GM18502 (cell line): ENCODE measurements around the gene C1QTNF12.
"Not testable (repeated sequence)": the region's sequence is repeated elsewhere in the genome, so short reads cannot be mapped to it uniquely, and the experiment has no call there.

Source experiments
- ATAC-seq: cut with Tn5 transposase; IDR thresholded peaks from one replicate; pipeline ENCODE4 v1.9.1; 2021; ENCODE audit warnings: mild to moderate bottlenecking; ENCODE audit not compliant: unreplicated experiment, poor library complexity

C1QTNF12 gene

GRCh38 chr1:1260843-1261560 lies 14.5 kb upstream of the C1QTNF12 start:
- no peak for ATAC-seq

GRCh38 chr1:1259951-1260600 lies 13.6 kb upstream of the C1QTNF12 start:
- ATAC-seq, result no peak

- no peak for ATAC-seq
Measured at GRCh38 chr1:1259540-1259939, 13.0 kb upstream of the C1QTNF12 start.

GRCh38 chr1:1259119-1259488 lies 12.6 kb upstream of the C1QTNF12 start:
- ATAC-seq, result no peak

GRCh38 chr1:1256956-1257871 lies 10.7 kb upstream of the C1QTNF12 start:
- ATAC-seq, result no peak

- ATAC-seq, result no peak
Measured at GRCh38 chr1:1255611-1256010, 9.1 kb upstream of the C1QTNF12 start.

- no peak for ATAC-seq
Measured at GRCh38 chr1:1255078-1255477, 8.6 kb upstream of the C1QTNF12 start.

- ATAC-seq, result no peak
Measured at GRCh38 chr1:1254667-1254998, 8.1 kb upstream of the C1QTNF12 start.

GRCh38 chr1:1253972-1254666 lies 7.6 kb upstream of the C1QTNF12 start:
- no peak for ATAC-seq

GRCh38 chr1:1253314-1253713 lies 6.8 kb upstream of the C1QTNF12 start:
- ATAC-seq, result no peak

GRCh38 chr1:1250786-1251284 lies 4.3 kb upstream of the C1QTNF12 start:
- no peak for ATAC-seq

GRCh38 chr1:1248009-1248913 lies 1.7 kb upstream of the C1QTNF12 start:
- not testable (repeated sequence) for ATAC-seq

- no peak for ATAC-seq
Measured at GRCh38 chr1:1247341-1247913, 905 bp upstream of the C1QTNF12 start.

- no peak for ATAC-seq
Measured at GRCh38 chr1:1245817-1246576, 525 bp downstream of the C1QTNF12 start.

GRCh38 chr1:1245178-1245816 lies 1.2 kb downstream of the C1QTNF12 start:
- ATAC-seq, result no peak

- no peak for ATAC-seq
Measured at GRCh38 chr1:1244192-1244811, 2.2 kb downstream of the C1QTNF12 start.

GRCh38 chr1:1243807-1244191 lies 2.7 kb downstream of the C1QTNF12 start:
- ATAC-seq, result no peak

- ATAC-seq, result no peak
Measured at GRCh38 chr1:1243266-1243660, 3.3 kb downstream of the C1QTNF12 start.
